ENCODE measurements around the gene GOLGA6L26.
"Not testable (repeated sequence)": the region's sequence is repeated elsewhere in the genome, so short reads cannot be mapped to it uniquely, and the experiment has no call there.

DNA sequence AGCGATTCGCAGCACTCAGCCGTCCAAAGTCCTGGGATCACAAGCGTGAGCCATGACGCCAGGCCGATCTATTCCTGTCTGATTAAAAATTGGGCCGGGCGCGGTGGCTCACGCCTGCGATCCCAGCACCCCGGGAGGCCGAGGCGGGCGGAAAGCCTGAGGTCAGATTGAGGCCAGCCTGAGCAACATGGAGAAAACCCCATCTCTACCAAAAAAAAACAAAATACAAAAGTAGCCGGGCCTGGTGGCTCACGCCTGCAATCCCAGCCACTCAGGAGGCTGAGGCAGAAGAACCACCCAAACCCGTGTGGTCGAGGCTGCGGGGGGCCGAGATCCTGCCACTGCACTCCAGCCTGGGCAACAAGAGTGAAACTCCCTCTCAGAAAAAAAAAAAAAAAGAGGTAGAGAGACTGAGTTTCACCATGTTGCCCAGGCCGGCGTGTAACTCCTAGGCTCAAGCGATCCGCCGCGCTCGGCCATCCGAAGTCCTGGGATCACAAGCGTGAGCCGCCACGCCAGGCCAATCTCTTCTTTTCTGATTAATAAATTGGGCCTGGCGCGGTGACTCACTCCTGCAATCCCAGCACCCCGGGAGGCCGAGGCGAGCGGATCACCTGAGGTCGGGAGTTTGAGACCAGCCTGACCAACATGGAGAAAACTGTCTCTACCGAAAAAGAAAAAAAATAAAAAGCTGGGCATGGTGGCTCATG lies 39.0 kb upstream of the GOLGA6L26 start:
- TF ChIP-seq, protein P1, sequence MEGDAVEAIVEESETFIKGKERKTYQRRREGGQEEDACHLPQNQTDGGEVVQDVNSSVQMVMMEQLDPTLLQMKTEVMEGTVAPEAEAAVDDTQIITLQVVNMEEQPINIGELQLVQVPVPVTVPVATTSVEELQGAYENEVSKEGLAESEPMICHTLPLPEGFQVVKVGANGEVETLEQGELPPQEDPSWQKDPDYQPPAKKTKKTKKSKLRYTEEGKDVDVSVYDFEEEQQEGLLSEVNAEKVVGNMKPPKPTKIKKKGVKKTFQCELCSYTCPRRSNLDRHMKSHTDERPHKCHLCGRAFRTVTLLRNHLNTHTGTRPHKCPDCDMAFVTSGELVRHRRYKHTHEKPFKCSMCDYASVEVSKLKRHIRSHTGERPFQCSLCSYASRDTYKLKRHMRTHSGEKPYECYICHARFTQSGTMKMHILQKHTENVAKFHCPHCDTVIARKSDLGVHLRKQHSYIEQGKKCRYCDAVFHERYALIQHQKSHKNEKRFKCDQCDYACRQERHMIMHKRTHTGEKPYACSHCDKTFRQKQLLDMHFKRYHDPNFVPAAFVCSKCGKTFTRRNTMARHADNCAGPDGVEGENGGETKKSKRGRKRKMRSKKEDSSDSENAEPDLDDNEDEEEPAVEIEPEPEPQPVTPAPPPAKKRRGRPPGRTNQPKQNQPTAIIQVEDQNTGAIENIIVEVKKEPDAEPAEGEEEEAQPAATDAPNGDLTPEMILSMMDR (IDR thresholded peaks at IDR 0.05 in 2 of 3, conservative IDR thresholded peaks at IDR 0.05 in 1 of 3; ENCODE audit: borderline replicate concordance in 1 of 3, insufficient read depth in 1 of 3, low read depth in 2 of 3, low read length in 2 of 3), result not testable (repeated sequence)
- not testable (repeated sequence) for TF ChIP-seq MAX (IDR thresholded peaks at IDR 0.05); TCF7L2 (IDR thresholded peaks at IDR 0.05; ENCODE audit: borderline replicate concordance, extremely low read depth, insufficient read depth, insufficient read length); EZH2phosphoT487 (IDR thresholded peaks at IDR 0.05; ENCODE audit: borderline replicate concordance); CEBPB (IDR thresholded peaks at IDR 0.05; ENCODE audit: low read depth)

Data from HCT116 (cell line).